CD14-positive monocyte (primary cell): ENCODE measurements around the gene PKHD1. TPM values are rescaled to one million over a fixed set of nuclear protein-coding genes. Genes with fewer than 3 reads are reported as not detected.
A peak's percentile ranks its signal among the peaks of the same experiment; 100 is the strongest.
"Not testable (repeated sequence)": the region's sequence is repeated elsewhere in the genome, so short reads cannot be mapped to it uniquely, and the experiment has no call there.

Experiments
- DNase-seq, 3 donors: peaks; one replicate each; pipeline ENCODE4 v3.0.0-alpha.2; 2011 to 2022
- H2AFZ ChIP-seq: 2 replicates; pipeline ENCODE4 v1.6.0; 2012; ENCODE audit warnings: mild to moderate bottlenecking, low read depth, low read length, inconsistent platforms; ENCODE audit not compliant: insufficient read depth, poor library complexity, severe bottlenecking
- H3K27ac ChIP-seq, 2 donors: 1 replicate in 1 of 2; 2 replicates in 1 of 2; pipeline ENCODE4 v1.5.1; 2012 to 2013; ENCODE audit warnings: low read length in 2 of 2, control low read depth in 1 of 2, inconsistent platforms in 1 of 2, low read depth in 1 of 2, mild to moderate bottlenecking in 1 of 2
- H3K27me3 ChIP-seq, 2 donors: one replicate each; pipeline versions ENCODE4 v1.6.0 to v1.6.1; 2011 to 2013; ENCODE audit warnings: low read length in 2 of 2; ENCODE audit not compliant: control insufficient read depth in 2 of 2, insufficient read depth in 2 of 2
- H3K36me3 ChIP-seq, 2 donors: replicated peaks in 1 of 2; 1 replicate in 1 of 2; 2 replicates in 1 of 2; pipeline versions ENCODE4 v1.5.1 to v1.6.1; 2012 to 2013; ENCODE audit warnings: low read length in 2 of 2, control low read depth in 1 of 2, inconsistent platforms in 1 of 2, mild to moderate bottlenecking in 1 of 2; ENCODE audit not compliant: insufficient read depth in 2 of 2, control insufficient read depth in 1 of 2
- H3K4me1 ChIP-seq, 2 donors: 1 replicate in 1 of 2; 2 replicates in 1 of 2; pipeline versions ENCODE4 v1.5.1 to v1.6.1; 2012 to 2013; ENCODE audit warnings: low read length in 2 of 2, control low read depth in 1 of 2, inconsistent platforms in 1 of 2, mild to moderate bottlenecking in 1 of 2, moderate library complexity in 1 of 2; ENCODE audit not compliant: insufficient read depth in 2 of 2, control insufficient read depth in 1 of 2
- H3K4me2 ChIP-seq: replicated peaks from 2 replicates; pipeline ENCODE3; 2012; ENCODE audit warnings: low read length, moderate library complexity, mild to moderate bottlenecking; ENCODE audit not compliant: poor library complexity, severe bottlenecking; ENCODE audit errors: extremely low read depth
- H3K4me3 ChIP-seq, 3 experiments: fragments of 200-600 bp in 1 of 3; sonication (generic) in 1 of 3; replicated peaks in 1 of 3; 1 replicate in 2 of 3; 2 replicates in 1 of 3; pipeline ENCODE4 v1.5.1; 2011 to 2013; ENCODE audit warnings: low read length in 3 of 3, mild to moderate bottlenecking in 3 of 3, control low read depth in 2 of 3, low read depth in 2 of 3, inconsistent platforms in 1 of 3, moderate library complexity in 1 of 3
- H3K79me2 ChIP-seq: 2 replicates; pipeline ENCODE4 v1.6.0; 2012; ENCODE audit warnings: mild to moderate bottlenecking, control low read depth, inconsistent platforms, low read length, moderate library complexity; ENCODE audit not compliant: insufficient read depth
- H3K9ac ChIP-seq: 2 replicates; pipeline ENCODE4 v1.6.0; 2017; ENCODE audit warnings: low read length, mild to moderate bottlenecking; ENCODE audit not compliant: insufficient read depth, poor library complexity, severe bottlenecking
- H3K9me3 ChIP-seq, 2 donors: replicated peaks in 1 of 2; 1 replicate in 1 of 2; 2 replicates in 1 of 2; pipeline versions ENCODE4 v1.5.1 to v1.6.1; 2012 to 2013; ENCODE audit warnings: low read length in 2 of 2, control low read depth in 1 of 2; ENCODE audit not compliant: control insufficient read depth in 1 of 2, insufficient read depth in 1 of 2
- H4K20me1 ChIP-seq: 2 replicates; pipeline ENCODE4 v1.6.0; 2012; ENCODE audit warnings: mild to moderate bottlenecking, low read length, control low read depth, moderate library complexity; ENCODE audit not compliant: insufficient read depth
- H3K27ac Mint-ChIP-seq, 7 donors: one replicate each; pipeline ENCODE4 v1.8.0; 2020; ENCODE audit warnings: mild to moderate bottlenecking in 7 of 7, mixed read lengths in 7 of 7, moderate library complexity in 6 of 7, inconsistent platforms in 2 of 7
- H3K27me3 Mint-ChIP-seq, 3 donors: one replicate each; pipeline ENCODE4 v1.8.0; 2021 to 2022; ENCODE audit warnings: low read depth in 3 of 3, mild to moderate bottlenecking in 3 of 3, mixed read lengths in 3 of 3, moderate library complexity in 3 of 3, inconsistent platforms in 1 of 3
- H3K36me3 Mint-ChIP-seq, 2 donors: one replicate each; pipeline ENCODE4 v1.8.0; 2020; ENCODE audit warnings: mixed read lengths in 2 of 2, inconsistent platforms in 1 of 2, mild to moderate bottlenecking in 1 of 2
- H3K4me1 Mint-ChIP-seq: one replicate; pipeline ENCODE4 v1.8.0; 2020; ENCODE audit warnings: mild to moderate bottlenecking, mixed read lengths
- H3K4me3 Mint-ChIP-seq, 2 donors: one replicate each; pipeline ENCODE4 v1.8.0; 2020; ENCODE audit warnings: mild to moderate bottlenecking in 2 of 2, mixed read lengths in 2 of 2, moderate library complexity in 1 of 2
- H3K9me3 Mint-ChIP-seq, 7 donors: one replicate each; pipeline ENCODE4 v1.8.0; 2020 to 2022; ENCODE audit warnings: mixed read lengths in 7 of 7, mild to moderate bottlenecking in 6 of 7, moderate library complexity in 6 of 7, inconsistent platforms in 2 of 7
- WGBS: methylation state at CpG from one replicate; pipeline ENCODE4 v1.1.5; 2013; ENCODE audit warnings: missing lambda C conversion rate; ENCODE audit not compliant: insufficient coverage; 5-methylcytosine and 5-hydroxymethylcytosine counted together
- intact Hi-C, 2 donors: fragments of 100-400 bp; cut with micrococcal nuclease; formaldehyde crosslinking; loops; one replicate each; pipeline versions ENCODE4 v1.15.0 to v1.15.1; 2023
- polyA plus RNA-seq, 3 donors: library from polyadenylated mRNA; depleted of rRNA in 1 of 3; unstranded in 2 of 3; stranded (reverse) in 1 of 3; fragments of 300-500 nt in 2 of 3; fragments of >200 nt in 1 of 3; fragmentation: Illumina TruSeq in 2 of 3; gene quantifications; 1 replicate in 2 of 3; 2 replicates in 1 of 3; pipeline ENCODE4 v1.2.3, GENCODE V29; 2012 to 2021
- TF ChIP-seq, protein P1 (sequence below): fragments of 200-600 bp; IDR thresholded peaks from one replicate; pipeline ENCODE4 v1.8.0; 2022; ENCODE audit warnings: antibody characterized with exemption, mild to moderate bottlenecking

Gene PKHD1
- polyA plus RNA-seq, 3 donors: not detected

- H2AFZ ChIP-seq: no peak overlapping the region
- Mint-ChIP-seq H3K27me3 (peaks cover 0 to 5% (median 2%) of the 10 kb centered on the region in 3 donors), H3K27ac (no peak overlapping the region), H3K4me1 (no peaks in the 10 kb centered on the region), H3K4me3 (no peak overlapping the region), H3K9me3 (no peaks in the 10 kb centered on the region), H3K36me3 (no peaks in the 10 kb centered on the region)
- H3K36me3 ChIP-seq: no peaks in the 10 kb centered on the region
- H3K4me3 ChIP-seq: no peak overlapping the region
- H3K9me3 ChIP-seq: no peaks in the 10 kb centered on the region
- no peaks in the 10 kb centered on the region for H3K79me2 ChIP-seq
- no peaks in the 10 kb centered on the region for H3K4me1 ChIP-seq
- no peak overlapping the region for H3K4me2 ChIP-seq
- TF ChIP-seq, protein P1, sequence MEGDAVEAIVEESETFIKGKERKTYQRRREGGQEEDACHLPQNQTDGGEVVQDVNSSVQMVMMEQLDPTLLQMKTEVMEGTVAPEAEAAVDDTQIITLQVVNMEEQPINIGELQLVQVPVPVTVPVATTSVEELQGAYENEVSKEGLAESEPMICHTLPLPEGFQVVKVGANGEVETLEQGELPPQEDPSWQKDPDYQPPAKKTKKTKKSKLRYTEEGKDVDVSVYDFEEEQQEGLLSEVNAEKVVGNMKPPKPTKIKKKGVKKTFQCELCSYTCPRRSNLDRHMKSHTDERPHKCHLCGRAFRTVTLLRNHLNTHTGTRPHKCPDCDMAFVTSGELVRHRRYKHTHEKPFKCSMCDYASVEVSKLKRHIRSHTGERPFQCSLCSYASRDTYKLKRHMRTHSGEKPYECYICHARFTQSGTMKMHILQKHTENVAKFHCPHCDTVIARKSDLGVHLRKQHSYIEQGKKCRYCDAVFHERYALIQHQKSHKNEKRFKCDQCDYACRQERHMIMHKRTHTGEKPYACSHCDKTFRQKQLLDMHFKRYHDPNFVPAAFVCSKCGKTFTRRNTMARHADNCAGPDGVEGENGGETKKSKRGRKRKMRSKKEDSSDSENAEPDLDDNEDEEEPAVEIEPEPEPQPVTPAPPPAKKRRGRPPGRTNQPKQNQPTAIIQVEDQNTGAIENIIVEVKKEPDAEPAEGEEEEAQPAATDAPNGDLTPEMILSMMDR: no peak
- intact Hi-C loops: no loop called here
- H3K27me3 ChIP-seq: no peaks in the 10 kb centered on the region
- DNase-seq: no peak
- no peak overlapping the region for H3K27ac ChIP-seq
- no peaks in the 10 kb centered on the region for H4K20me1 ChIP-seq
- no peak overlapping the region for H3K9ac ChIP-seq
These were observed 135.5 kb downstream of the PKHD1 start for GRCh38 chr6:51951924-51952323.

GRCh38 chr6:51949526-51949925, 137.9 kb downstream of the PKHD1 start:
- Histone ChIP-seq H3K4me3 (no peak overlapping the region), H3K9ac (no peak overlapping the region), H3K27me3 (no peaks in the 10 kb centered on the region), H3K4me1 (no peaks in the 10 kb centered on the region), H3K36me3 (no peaks in the 10 kb centered on the region), H4K20me1 (no peaks in the 10 kb centered on the region), H3K4me2 (no peak overlapping the region), H2AFZ (no peak overlapping the region), H3K27ac (no peak overlapping the region), H3K79me2 (no peaks in the 10 kb centered on the region), H3K9me3 (no peaks in the 10 kb centered on the region)
- no peak overlapping the region for H3K4me3 Mint-ChIP-seq
- H3K27me3 Mint-ChIP-seq: peaks cover 0 to 3% (median 0%) of the 10 kb centered on the region in 3 donors
- 78% methylated on average over 1 of the region's 5 CpGs for WGBS
- intact Hi-C loops: no loop called here
- H3K27ac Mint-ChIP-seq: no peak overlapping the region
- no peaks in the 10 kb centered on the region for H3K9me3 Mint-ChIP-seq
- no peaks in the 10 kb centered on the region for H3K4me1 Mint-ChIP-seq
- TF ChIP-seq, protein P1: no peak
- no peaks in the 10 kb centered on the region for H3K36me3 Mint-ChIP-seq
- no peak for DNase-seq

DNA sequence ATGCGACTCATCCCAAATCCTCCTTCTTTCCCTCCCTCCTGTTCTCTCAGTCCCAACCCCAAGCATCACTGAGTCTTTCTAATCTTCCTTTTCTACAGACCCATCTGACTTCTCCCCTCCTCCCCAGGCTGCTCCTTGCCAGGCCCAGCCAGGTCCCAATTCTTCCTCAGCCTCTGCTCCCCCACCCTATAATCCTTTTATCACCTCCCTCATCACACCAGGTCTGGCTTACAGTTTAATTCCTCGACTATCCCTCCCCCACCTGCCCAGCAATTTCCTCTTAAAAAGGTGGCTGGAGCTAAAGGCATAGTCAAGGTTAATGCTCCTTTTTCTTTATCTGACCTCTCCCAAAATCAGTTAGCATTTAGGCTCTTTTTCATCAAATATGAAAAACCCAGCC, 147.7 kb downstream of the PKHD1 start:
- 87% methylated on average over 1 of the region's 2 CpGs for WGBS
- H3K27ac ChIP-seq, H3K36me3 Mint-ChIP-seq, H4K20me1 ChIP-seq, H3K36me3 ChIP-seq, H3K4me2 ChIP-seq, H3K4me1 ChIP-seq, H3K27me3 Mint-ChIP-seq, H3K4me3 ChIP-seq, H3K9ac ChIP-seq, H3K9me3 ChIP-seq, DNase-seq, H3K27me3 ChIP-seq, H3K4me3 Mint-ChIP-seq, H3K4me1 Mint-ChIP-seq, intact Hi-C loops, H2AFZ ChIP-seq, H3K9me3 Mint-ChIP-seq, H3K79me2 ChIP-seq: not testable (repeated sequence)
- H3K27ac Mint-ChIP-seq: peak overlapping the region in 1 of 7 donors; percentile 36
